ENCODE results near the gene AJAP1.

AJAP1 gene

GRCh38 chr1:4684864-4685522, 30.6 kb downstream of the AJAP1 start:
- no peak for DNase-seq

DNA sequence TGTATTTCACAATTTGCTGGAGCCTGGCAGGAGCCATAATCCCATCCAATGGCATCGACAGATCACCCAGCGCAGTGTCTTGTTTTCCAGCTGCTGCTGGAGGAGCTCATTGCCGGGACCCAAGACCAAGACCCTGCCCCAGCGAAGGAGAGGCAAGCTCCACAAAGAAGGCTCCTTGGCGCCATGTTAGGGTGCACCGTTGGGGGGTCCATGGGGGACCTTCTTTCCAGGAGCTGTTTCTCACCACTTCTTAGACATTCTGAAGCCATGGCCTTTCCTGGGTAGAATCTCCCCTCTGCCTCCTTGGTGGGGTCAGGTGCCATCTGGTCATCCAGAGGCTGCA, 31.1 kb downstream of the AJAP1 start:
- no peak for DNase-seq

DNA sequence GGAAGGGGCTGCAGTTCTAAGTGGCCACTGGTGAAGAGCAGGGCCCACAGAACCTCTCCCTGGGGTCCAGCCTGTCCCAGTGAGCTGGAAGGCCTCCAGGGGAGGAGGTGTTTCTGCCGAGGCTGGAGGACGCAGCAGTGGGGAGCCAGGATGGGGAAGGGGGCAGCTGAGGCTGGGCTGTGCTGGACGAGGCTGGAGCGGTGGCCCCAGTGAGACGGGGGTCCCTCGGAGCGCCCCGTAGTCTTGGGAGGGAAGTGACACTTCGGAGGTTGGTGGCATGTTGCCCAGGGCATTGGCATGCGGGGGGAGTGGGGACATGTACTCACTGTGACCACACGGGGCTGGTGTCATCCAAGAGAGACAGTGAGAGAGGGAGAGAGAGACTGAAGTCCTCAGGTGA, 33.5 kb downstream of the AJAP1 start:
- no peak for DNase-seq

GRCh38 chr1:4689271-4689935, 35.0 kb downstream of the AJAP1 start:
- DNase-seq = no peak

DNA sequence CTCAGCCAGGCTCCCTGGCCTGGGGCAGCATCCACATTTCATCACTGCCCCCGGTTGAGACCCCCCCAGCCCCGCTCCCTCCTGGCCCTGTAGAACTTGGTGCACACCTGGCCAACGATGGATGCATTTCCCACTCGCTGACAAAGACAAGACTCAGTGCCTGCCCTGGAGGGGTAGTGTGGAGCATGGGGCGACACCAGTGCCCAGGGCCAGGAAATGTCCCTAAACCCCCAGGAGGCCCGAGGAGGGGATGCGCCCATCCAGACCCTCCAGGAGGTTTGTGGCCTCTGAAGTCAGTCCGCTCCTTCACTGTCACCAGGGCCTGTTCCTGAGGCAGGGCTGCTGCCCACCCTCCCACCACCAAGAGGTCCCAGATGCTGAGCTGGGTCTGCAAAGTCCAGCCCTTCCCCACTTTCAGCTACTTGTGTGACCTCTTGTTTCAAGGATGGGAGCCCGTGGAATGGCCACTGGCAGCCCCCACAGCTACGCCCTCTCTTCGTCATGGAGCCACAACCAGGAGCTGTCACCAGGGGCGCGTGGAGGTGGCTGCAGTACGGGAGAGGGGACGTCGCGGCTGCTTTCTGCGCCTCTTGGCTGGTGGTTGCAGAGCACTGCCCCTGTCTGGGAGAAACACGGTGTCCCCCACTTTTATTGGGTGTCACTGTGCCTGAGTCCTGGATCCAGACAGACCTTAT, 35.7 kb downstream of the AJAP1 start:
- DNase-seq = no peak

GRCh38 chr1:4690951-4691675, 36.7 kb downstream of the AJAP1 start:
- no peak for DNase-seq

DNA sequence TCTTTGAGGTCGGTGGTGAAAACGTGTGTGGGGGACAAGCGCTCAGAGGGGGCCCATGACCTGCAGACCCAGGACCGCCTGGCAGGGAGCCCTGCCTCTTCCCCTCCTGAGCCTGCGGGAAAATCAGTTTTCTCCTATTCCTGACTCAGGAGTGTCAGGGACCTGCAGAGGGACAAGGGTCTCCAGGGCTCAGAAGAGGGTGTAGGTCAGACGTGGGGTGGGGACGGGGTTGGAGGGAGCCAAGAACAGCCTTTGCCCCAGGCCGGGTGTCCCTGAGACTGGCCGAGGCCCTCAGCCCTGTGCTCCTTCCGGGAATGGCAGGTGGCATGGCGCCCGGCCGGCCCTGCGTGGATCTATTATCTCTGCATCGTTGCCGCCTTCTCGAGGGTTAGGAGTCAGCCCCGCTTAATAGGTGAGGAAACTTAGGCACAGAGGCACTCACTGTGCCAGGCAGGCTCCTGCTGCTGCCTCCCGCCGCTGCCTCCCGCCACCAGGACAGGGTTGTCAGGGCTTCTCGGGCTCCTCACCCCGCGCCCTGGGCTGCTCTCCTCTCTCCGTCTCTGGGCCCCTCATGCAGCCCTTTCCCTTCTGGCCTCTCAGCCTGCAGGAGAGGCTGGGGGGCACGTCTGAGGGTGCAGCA, 37.5 kb downstream of the AJAP1 start:
- no peak for DNase-seq

DNA sequence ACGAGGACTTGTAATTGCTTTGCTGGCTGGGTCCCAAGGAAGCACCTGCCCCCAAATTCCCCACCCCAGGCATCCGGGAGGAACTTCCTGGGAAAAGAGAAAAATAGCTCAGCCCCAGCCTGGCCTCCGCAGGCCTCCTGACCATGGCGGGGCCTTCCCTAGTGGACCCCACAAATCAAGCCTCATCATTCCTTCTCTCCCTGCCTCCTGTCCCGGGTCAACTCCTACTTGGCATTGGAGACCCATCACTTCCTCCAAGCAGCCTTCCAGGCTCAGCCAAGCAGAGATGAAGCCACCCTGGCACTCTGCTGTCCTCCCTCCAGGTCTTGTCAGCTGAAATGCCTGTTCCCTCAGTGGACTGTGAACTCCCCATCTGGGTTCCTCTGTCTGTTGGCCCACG, 38.0 kb downstream of the AJAP1 start:
- DNase-seq = no peak

DNA sequence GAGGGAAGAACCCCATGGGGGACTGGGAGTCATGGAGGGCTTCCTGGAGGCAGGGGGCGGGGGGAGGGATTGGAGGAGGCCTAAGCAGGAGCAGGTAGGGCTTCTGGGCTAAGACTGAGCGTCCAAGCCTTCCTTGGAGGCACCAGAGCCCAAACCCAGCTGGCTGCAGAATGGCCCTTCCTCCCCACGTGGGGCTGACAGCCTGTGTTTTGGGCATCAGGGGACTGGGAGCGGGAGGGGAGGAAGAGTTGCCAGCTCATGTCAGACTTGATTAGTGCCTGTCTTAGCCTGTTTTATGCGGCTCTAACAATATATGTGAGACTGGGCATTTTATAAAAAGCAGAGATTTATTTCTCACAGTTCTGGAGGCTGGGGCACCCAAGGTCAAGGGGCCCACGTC, 38.9 kb downstream of the AJAP1 start:
- no peak for DNase-seq

GRCh38 chr1:4693891-4694290, 39.5 kb downstream of the AJAP1 start:
- no peak for DNase-seq

GRCh38 chr1:4694492-4694891, 40.1 kb downstream of the AJAP1 start:
- DNase-seq = no peak

DNA sequence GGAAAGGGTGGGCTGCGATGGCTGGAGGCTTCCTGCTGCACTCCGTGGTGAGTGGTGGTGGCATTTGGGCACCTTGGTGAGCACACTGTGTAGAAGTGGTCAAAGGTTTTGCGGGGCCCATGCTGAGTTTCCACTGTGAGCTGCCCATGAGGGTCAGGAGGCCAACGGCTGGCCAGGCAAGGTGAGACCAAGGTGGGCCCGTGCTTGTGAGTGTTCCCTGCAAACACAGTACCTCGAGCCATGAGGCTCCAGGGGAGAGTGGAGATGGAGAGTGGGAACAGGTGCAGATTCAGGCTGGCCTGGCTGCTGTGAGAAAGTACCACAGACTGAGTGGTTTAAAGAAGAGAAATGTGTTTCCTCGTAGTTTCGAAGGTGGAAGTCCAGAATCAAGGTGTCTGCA, 40.8 kb downstream of the AJAP1 start:
- DNase-seq = no peak

DNA sequence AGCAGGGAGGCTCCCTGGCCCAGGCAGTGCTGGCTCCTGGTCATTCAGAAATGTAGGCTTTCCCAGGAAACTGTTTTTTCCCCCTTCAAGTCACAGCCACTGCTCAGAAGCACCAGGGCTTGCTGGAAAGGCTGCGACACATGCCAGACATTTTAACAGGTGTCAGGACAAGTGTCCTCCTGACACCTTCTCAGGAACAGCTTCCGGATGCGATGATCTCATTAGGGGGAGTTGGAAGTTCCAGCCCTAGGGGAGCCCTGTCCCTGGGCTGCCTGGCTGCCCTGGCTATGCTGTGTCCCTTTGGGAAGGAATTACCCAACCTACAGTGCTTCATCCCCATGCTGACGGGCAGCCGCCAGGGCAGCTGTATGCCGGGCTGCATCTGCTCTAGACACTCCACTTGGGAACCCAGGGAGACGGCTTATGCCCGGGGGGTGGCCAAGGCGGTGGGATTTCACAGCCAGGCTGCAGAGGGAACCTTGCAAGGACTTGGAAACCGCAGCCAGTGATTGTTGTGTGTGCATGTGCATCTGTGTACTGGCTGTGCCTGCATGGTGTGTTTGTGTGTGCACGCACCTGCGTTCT, 41.8 kb downstream of the AJAP1 start:
- no peak for DNase-seq

DNA sequence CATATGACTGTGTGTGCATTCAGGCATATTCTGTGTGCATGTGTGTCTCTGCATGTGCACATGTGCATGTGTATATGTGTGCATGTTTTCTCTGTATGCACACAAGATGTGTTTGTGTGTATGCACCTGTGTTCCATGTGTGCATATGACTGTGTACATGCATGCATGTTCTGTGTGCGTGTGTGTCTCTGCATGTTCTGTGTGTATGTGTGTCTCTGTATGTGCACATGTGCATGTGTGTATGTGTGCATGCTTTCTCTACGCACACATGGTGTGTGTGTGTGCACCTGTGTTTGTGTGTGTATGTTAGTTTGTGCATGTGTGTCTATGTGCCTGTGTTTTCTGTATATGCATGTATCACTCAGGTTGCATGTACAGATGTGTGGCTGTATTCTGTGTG, 42.3 kb downstream of the AJAP1 start:
- DNase-seq = no peak

DNA sequence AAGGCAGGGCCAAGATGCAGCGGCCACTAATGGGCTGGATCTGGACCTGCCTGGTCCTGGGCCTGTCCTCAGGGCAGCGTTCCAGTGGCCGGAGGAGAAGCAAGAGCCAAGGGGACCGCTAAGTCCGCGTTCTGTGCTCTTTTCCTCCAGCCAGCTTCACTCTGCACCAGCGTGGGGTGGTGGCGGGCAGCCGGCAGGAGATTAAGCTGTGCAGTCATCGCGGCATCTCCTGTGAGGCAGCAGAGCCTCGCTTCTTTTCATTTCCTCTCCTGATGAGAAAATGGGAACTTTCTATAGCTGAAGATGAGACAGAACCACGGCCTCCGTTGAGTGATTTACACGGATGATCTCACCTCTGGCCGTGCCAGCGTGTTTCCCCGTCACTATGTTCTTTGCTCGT, 43.4 kb downstream of the AJAP1 start:
- DNase-seq = no peak

- no peak for DNase-seq
Observed at GRCh38 chr1:4698911-4699310, 44.5 kb downstream of the AJAP1 start.

- DNase-seq = no peak
Observed at GRCh38 chr1:4699376-4700301, 45.2 kb downstream of the AJAP1 start.

DNA sequence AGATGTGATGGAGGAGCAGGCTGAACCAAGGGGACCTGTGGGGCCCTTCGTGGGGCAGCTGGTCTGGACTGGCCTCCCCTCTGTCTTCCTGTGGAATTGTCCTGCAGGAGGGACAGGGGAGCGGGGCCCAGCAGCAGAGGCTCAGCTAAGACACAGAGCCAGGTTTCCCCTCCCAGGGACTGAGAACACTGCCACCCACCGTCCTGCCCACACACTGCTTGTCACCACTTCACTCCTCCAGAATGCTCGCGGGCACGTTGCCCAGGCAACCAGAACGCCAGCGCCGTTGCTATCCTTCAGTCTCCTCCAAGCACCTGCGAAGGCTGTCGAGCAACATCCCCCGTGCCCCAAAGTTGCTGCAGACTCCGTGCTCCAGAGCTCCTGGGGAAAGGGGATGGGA, 46.4 kb downstream of the AJAP1 start:
- peak; percentile 0 for DNase-seq

DNA sequence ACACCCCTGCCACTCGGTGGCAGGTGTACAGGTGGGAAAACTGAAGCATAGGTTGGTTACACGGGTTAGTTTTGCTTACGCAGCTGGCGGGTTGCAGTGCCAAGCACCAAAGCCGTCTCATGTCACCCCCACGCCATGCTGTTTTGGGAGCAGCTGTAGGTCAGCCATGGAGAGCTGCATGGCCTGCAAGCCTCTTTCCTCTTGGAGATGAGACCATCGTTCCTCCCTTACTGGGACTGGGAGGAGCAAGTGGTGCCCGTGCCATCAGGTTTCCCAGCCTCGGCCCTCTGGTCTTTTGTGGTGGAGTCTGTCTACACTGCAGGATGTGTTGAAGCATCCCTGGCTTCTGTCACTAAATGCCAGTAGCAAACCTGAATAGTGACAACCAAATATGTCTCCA, 46.9 kb downstream of the AJAP1 start:
- DNase-seq = no peak

DNA sequence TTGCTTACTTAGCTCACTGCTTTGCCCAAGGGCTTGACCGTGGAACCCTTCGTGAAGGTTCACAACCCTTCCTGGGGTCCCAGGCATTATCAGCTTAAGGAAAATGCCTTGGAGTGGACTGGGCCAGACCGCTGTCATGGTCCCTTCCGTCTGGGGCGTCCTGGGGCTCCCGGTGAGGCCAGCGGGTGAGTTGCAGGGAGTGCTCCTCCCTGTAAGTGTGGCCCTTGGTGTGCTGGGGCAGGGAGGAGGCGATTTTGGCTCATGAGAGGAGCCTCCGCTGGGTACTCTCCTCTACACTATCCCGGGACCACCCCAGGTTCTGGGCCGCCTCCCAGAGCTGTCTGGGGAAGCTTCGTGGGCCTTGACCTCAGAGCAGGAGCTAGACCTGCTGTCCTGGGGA, 48.1 kb downstream of the AJAP1 start:
- no peak for DNase-seq

- DNase-seq = no peak
Observed at GRCh38 chr1:4702932-4703331, 48.5 kb downstream of the AJAP1 start.

- DNase-seq = no peak
Observed at GRCh38 chr1:4703646-4704045, 49.2 kb downstream of the AJAP1 start.
